BLaER1 (cell line): ENCODE results near the gene SH3GL2.

Source experiments
- H3K27ac ChIP-seq: shearing (Covaris generic); formaldehyde crosslinking; 2 replicates; pipeline ENCODE4 v1.8.1; 2022
- H3K27me3 ChIP-seq: shearing (Covaris generic); formaldehyde crosslinking; 2 replicates; pipeline ENCODE4 v1.8.1; 2022
- H3K36me3 ChIP-seq: shearing (Covaris generic); formaldehyde crosslinking; 2 replicates; pipeline ENCODE4 v1.8.1; 2022
- H3K4me1 ChIP-seq: shearing (Covaris generic); formaldehyde crosslinking; 2 replicates; pipeline ENCODE4 v1.8.1; 2022
- H3K4me2 ChIP-seq: shearing (Covaris generic); formaldehyde crosslinking; 2 replicates; pipeline ENCODE4 v1.8.1; 2022
- H3K4me3 ChIP-seq: shearing (Covaris generic); formaldehyde crosslinking; 2 replicates; pipeline ENCODE4 v1.8.1; 2022
- H3K9ac ChIP-seq: shearing (Covaris generic); formaldehyde crosslinking; 2 replicates; pipeline ENCODE4 v1.8.1; 2022
- H3K9me3 ChIP-seq: shearing (Covaris generic); formaldehyde crosslinking; 2 replicates; pipeline ENCODE4 v1.8.1; 2022
- H4K20me1 ChIP-seq: shearing (Covaris generic); formaldehyde crosslinking; 2 replicates; pipeline ENCODE4 v1.8.1; 2022
- Cebpa-rat ChIP-seq: shearing (Covaris generic); IDR thresholded peaks from 2 replicates; pipeline ENCODE4 v1.8.1; 2022

The SH3GL2 gene

DNA sequence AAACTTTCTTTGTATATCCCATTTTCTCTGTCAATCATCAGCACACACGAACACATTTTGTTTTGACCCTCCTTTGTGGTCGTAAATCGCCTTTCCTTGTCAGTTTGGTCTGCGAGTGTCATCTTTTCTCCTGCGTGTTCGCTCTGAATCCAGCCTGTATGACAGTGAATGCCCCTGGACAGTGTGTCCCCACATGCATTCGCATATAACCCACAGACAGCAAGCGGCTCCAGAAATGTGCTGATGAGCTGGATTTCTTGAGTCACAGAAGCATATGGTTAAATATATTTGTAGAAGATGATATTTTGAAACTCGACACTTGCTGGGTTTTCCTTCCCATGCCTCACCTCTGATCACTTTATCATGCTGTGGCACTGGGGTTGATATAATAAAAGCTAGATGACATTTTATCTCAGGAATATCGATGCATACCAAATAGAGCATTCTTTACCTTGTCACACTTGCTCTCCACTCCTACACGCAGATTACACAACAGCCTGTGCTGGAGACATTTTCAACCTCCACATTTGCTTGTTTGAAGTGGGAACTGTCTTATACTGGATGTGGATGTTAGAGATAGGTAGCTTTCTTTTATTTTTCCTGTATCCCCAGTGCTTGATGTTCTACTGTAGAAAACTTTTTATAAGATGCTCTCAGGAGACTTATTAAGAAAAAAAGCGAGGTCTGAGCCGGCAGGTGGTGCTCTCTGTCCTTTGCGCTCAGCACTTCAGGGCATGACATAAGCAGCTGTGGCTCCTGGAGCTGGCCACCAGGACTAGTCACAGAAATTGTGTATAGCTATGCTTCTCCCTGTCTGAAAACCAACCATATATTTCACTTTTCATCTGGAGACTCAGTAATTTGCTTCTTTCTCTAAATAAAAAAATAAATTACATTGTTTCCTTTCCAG is 215.1 kb downstream of the SH3GL2 start:
- Histone ChIP-seq H3K4me3 (no peak overlapping the region), H4K20me1 (no peaks in the 10 kb centered on the region), H3K27me3 (no peaks in the 10 kb centered on the region), H3K9ac (no peak overlapping the region), H3K27ac (no peak overlapping the region), H3K4me1 (no peaks in the 10 kb centered on the region), H3K36me3 (no peaks in the 10 kb centered on the region), H3K9me3 (no peaks in the 10 kb centered on the region), H3K4me2 (no peak overlapping the region)
- TF ChIP-seq Cebpa-rat = no peak

DNA sequence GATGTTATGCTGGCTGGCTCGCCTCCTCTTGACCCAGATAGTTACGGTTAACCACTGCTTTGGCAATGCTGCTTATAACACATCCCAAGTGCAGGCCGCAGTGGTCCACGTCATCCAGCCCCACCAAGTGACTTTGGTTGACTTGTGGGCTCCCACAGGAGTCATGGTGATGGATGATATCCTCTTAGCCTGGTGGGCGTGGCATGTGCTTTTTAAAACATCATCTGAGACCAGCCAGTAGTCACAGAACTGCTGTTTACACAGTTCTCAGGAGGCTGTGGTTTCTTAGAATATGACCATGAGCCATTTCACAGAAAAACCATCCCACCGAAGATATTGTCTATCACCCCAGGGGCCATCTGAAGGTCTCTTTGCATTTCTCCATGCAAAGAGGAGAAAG is 216.9 kb downstream of the SH3GL2 start:
- no peaks in the 10 kb centered on the region for H3K9me3 ChIP-seq
- H3K27ac ChIP-seq = no peak overlapping the region
- no peak overlapping the region for H3K4me2 ChIP-seq
- no peaks in the 10 kb centered on the region for H4K20me1 ChIP-seq
- H3K9ac ChIP-seq = no peak overlapping the region
- no peaks in the 10 kb centered on the region for H3K4me1 ChIP-seq
- no peaks in the 10 kb centered on the region for H3K27me3 ChIP-seq
- TF ChIP-seq Cebpa-rat = no peak
- no peak overlapping the region for H3K4me3 ChIP-seq
- H3K36me3 ChIP-seq = no peaks in the 10 kb centered on the region

DNA sequence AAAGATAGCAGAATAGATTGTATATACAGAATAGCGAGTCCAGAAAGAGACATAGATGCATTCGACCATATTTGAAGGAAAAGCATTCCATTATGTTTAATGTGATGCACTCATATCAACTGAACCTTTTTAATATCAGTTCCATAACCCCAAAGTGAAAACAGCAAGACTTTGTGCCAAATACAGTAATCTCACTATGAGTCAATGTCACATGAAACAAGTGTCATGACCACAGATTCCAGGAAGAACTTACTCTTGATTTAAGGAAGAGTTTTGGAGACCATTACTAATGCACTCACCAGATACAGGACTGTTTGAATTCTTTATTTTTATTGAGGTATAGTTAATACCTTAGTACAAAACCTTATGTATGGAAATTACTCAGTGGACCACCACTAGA is 220.5 kb downstream of the SH3GL2 start:
- H3K9ac ChIP-seq = no peak overlapping the region
- H4K20me1 ChIP-seq = no peaks in the 10 kb centered on the region
- no peaks in the 10 kb centered on the region for H3K4me1 ChIP-seq
- TF ChIP-seq Cebpa-rat = no peak
- H3K27me3 ChIP-seq = no peaks in the 10 kb centered on the region
- H3K4me3 ChIP-seq = no peak overlapping the region
- no peak overlapping the region for H3K4me2 ChIP-seq
- H3K27ac ChIP-seq = no peak overlapping the region
- no peaks in the 10 kb centered on the region for H3K36me3 ChIP-seq
- no peaks in the 10 kb centered on the region for H3K9me3 ChIP-seq

DNA sequence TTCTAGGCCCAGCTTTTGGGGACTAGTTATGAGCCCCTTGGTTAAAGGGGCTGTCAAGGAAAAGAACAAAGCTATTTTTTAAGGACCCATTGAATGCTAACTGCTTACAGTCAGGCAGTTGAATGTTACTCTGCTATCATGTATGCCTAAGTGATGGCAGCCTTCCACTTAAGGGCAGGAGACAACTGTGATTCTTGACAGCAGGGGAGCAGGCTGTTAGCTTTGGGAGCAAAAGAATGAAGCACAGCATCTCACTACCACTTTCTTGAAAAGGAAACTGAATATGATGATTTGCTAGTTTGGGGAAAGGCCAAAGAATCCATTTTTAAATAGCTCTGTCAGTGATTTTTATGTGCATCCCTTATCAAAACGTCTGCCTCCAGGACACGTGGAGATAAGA is 221.6 kb downstream of the SH3GL2 start:
- H3K36me3 ChIP-seq = no peaks in the 10 kb centered on the region
- H3K27ac ChIP-seq = no peak overlapping the region

DNA sequence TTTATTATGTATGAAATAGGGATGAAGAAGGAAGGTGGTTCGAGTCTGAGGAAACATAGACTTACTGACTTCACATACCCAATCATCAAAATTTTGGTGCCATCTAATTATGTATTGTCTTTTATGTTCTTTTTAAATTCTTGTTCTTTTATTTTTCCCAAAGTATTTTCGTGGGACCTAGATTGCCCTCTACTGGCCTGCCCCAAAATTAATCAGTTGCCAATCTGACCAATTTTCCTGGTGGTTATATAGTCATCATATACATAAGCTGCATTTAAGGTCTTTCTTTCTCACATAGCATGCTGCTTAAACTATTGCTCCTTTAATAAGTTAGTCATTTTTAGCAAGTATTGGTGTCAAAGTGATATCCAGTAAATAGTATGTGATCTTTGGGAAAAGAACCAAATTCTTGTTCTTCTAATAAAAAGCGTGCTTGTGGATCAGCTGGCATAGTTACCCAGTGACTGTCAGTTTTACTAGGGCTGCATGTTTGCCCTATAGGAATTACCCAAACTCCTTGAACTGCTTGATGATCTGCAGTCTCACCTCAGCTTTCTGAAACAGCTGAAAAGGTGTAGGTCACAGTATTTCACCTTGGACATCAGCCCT is 223.5 kb downstream of the SH3GL2 start:
- H3K9ac ChIP-seq = no peak overlapping the region
- H3K4me2 ChIP-seq = no peak overlapping the region
- no peaks in the 10 kb centered on the region for H3K9me3 ChIP-seq
- no peaks in the 10 kb centered on the region for H3K36me3 ChIP-seq
- no peak for TF ChIP-seq Cebpa-rat
- no peaks in the 10 kb centered on the region for H3K27me3 ChIP-seq
- H4K20me1 ChIP-seq = no peaks in the 10 kb centered on the region
- no peak overlapping the region for H3K4me3 ChIP-seq
- H3K4me1 ChIP-seq = no peaks in the 10 kb centered on the region
- no peak overlapping the region for H3K27ac ChIP-seq

More for the DNA sequence above, 221.6 kb downstream of the SH3GL2 start:
- Histone ChIP-seq H3K9me3 (no peaks in the 10 kb centered on the region), H3K9ac (no peak overlapping the region), H3K4me2 (no peak overlapping the region), H3K4me3 (no peak overlapping the region), H4K20me1 (no peaks in the 10 kb centered on the region), H3K27me3 (no peaks in the 10 kb centered on the region), H3K4me1 (no peaks in the 10 kb centered on the region)
- no peak for TF ChIP-seq Cebpa-rat

DNA sequence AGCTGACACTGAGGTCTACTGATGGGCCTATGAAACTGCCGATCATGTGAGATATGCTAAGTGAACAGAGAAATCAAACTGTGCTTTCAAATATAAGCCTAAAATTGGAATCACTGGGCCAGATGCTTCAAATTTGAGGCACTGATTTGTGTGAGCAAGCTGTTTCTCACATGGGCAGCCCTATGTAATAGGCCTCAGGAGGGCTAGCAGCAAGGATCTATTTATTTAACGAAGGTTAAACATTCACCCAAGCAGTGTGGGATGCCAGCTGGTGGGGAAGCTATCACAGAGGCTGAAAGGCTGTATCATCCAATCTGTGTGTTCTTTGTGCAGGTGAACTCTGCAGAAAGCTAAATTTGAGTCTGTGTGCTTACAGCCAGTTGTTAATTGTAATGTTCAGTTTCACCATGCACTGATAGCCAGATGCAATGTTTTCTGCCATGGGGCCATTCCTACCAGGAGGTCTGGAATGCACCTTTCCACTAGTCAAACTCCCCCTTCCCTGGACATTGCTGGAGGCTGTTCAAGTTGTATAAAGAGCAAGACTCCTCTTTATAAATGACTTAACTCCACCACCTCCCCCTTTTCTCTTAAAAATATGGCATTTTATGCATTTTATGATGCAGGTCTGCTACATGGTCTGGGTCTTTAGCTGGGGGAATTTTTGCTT is 228.9 kb downstream of the SH3GL2 start:
- Histone ChIP-seq H3K4me1 (no peaks in the 10 kb centered on the region), H3K4me2 (no peak overlapping the region), H3K4me3 (no peak overlapping the region), H3K9ac (no peak overlapping the region), H3K27ac (no peak overlapping the region), H3K36me3 (no peaks in the 10 kb centered on the region), H4K20me1 (no peaks in the 10 kb centered on the region), H3K9me3 (no peaks in the 10 kb centered on the region), H3K27me3 (no peaks in the 10 kb centered on the region)
- no peak for TF ChIP-seq Cebpa-rat

DNA sequence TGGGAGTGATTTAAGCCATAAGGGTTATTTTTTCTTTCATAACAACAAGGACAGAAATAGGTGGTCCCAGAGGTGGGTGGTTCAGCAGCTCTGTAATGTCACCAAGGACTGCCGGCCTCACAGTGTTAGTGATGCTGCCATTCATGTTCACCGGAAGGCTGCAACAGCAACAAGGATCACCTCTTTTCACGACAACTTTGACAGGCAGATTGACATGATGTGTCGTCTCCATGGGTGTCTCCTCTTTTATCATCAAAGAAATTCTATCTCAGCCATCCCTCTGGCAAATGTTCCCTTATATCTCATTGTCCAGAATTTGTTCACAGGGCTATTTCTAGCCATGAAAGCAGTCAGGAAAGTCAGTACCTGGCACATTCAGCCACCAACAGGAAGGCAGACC is 231.5 kb downstream of the SH3GL2 start:
- Histone ChIP-seq H3K4me1 (no peaks in the 10 kb centered on the region), H3K27me3 (no peaks in the 10 kb centered on the region), H3K36me3 (no peaks in the 10 kb centered on the region), H4K20me1 (no peaks in the 10 kb centered on the region), H3K27ac (no peak overlapping the region), H3K9ac (no peak overlapping the region), H3K4me2 (no peak overlapping the region), H3K9me3 (no peaks in the 10 kb centered on the region), H3K4me3 (no peak overlapping the region)
- no peak for TF ChIP-seq Cebpa-rat

DNA sequence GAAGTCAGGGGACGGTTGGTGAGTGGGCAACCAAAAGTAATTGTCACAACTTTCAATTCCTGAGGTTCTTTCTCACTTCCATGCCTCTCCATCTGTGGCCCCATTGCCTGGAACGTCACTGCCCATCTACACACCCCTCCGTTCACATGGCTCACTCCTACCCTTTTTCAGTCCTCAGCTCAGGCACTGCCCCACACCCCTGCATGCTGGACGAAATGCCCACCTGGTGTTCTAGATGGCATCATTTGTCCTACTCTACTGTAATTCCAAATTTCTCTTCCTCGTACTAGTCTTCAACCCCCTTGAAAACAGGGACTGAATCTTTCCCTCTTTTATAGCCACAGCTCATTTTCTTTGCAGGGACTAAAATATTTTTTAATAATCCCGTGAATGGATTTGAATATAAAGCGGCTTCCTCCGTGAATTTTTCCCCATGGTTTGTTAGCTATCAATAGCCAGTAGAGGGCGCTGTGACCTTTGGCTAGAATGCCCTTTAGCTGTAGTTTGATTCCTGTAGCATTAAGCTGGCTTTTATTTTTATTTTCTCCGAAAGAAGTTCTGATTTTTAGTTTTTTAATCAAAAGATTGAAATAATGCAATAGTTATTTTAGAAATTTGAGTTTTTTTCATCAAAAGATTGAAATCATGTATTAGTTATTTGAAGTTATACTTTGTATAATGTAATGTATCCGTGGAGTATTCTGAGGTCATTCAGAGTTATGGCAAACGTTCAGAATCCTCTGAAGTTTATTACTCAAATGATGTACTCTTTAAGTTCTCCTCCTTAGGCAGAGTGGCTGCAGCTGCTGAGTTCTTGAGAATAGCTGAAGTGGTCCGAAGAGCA is 232.1 kb downstream of the SH3GL2 start:
- H3K9me3 ChIP-seq = no peaks in the 10 kb centered on the region
- no peak overlapping the region for H3K4me2 ChIP-seq
- no peaks in the 10 kb centered on the region for H3K36me3 ChIP-seq
- TF ChIP-seq Cebpa-rat = no peak
- no peaks in the 10 kb centered on the region for H3K4me1 ChIP-seq
- H4K20me1 ChIP-seq = no peaks in the 10 kb centered on the region
- H3K9ac ChIP-seq = no peak overlapping the region
- H3K27ac ChIP-seq = no peak overlapping the region
- H3K4me3 ChIP-seq = no peak overlapping the region
- H3K27me3 ChIP-seq = no peaks in the 10 kb centered on the region

DNA sequence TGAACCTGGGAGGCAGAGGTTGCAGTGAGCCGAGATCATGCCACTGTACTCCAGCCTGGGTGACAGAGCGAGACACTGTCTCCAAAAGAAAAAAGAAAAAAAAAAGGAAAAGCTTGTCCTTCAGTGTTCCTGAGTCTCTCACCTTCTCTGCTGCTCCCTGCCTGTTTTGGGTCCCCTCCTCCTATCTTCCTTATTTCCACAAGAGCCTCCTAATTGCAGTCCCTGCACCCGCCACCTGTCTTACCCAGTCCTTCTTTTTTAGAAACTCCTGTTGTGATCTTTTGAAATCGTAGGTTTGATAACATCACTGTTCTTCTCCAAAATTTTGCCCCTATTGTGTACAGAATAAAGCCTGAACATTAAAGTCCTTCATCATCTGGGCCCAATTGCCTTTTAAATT is 234.9 kb downstream of the SH3GL2 start:
- no peaks in the 10 kb centered on the region for H3K4me1 ChIP-seq
- no peaks in the 10 kb centered on the region for H3K27me3 ChIP-seq
- H3K4me2 ChIP-seq = no peak overlapping the region
- H3K27ac ChIP-seq = no peak overlapping the region
- H3K9ac ChIP-seq = no peak overlapping the region
- H3K36me3 ChIP-seq = no peaks in the 10 kb centered on the region
- H3K4me3 ChIP-seq = no peak overlapping the region
- no peaks in the 10 kb centered on the region for H4K20me1 ChIP-seq
- H3K9me3 ChIP-seq = no peaks in the 10 kb centered on the region
- no peak for TF ChIP-seq Cebpa-rat
